HG03097 (cell line): ENCODE results near the gene KIF1B.
A peak's percentile ranks its signal among the peaks of the same experiment; 100 is the strongest.
"Not testable (repeated sequence)": the region's sequence is repeated elsewhere in the genome, so short reads cannot be mapped to it uniquely, and the experiment has no call there.

Source experiments
- ATAC-seq: cut with Tn5 transposase; IDR thresholded peaks from one replicate; pipeline ENCODE4 v1.9.1; 2021; ENCODE audit not compliant: unreplicated experiment, low FRiP score

Gene KIF1B

GRCh38 chr1:10418741-10419140, 208.4 kb downstream of the KIF1B start:
- ATAC-seq: not testable (repeated sequence)

GRCh38 chr1:10419351-10419750, 209.0 kb downstream of the KIF1B start:
- ATAC-seq: no peak

DNA sequence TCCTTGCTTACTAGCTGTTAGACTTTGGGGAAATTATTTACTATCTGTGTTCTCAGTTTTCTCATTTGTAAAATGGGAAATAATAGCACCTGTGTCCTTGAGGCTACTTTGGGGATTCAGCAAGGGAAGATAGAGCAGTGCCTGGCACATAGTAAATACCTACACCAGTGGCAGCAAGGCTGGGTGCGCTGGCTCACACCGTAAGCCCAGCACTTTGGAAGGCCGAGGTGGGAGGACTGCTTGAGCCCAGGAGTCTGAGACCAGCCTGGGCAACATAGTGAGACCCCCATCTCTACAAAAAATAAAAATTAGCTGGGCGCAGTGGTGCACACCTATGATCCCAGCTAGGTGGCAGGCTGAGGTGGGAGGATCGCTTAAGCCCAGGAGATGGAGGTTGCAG, 211.3 kb downstream of the KIF1B start:
- no peak for ATAC-seq

DNA sequence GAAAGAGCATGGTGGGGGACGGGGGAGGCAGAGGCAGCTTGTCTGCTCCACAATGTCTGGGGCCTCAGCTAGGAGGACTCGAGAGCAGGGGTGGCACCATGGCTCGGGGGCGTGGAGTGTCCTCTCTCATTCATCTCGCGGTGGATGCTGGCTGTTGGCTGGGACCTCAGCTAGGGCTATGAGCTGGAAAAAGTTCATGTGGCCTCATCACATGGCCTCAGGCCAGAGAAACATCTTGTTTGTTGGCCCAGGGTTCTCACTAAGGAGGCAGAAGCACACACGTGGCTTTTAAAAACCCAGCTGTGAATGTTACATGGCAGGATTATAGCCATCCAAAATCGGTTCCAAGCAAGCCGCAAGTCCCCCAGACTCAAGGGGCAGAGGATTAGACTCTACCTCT, 213.7 kb downstream of the KIF1B start:
- ATAC-seq: no peak

GRCh38 chr1:10424651-10425050, 214.3 kb downstream of the KIF1B start:
- no peak for ATAC-seq

GRCh38 chr1:10425826-10426534, 215.6 kb downstream of the KIF1B start:
- ATAC-seq: not testable (repeated sequence)

DNA sequence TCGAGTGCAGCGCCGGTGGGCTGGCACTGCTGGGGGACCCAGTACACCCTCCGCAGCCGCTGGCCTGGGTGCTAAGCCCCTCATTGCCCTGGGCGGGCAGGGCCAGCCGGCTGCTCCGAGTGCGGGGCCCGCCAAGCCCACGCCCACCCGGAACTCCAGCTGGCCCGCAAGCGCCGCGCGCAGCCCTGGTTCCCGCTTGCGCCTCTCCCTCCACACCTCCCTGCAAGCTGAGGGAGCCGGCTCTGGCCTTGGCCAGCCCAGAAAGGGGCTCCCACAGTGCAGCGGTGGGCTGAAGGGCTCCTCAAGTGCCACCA, 216.1 kb downstream of the KIF1B start:
- ATAC-seq: not testable (repeated sequence)

DNA sequence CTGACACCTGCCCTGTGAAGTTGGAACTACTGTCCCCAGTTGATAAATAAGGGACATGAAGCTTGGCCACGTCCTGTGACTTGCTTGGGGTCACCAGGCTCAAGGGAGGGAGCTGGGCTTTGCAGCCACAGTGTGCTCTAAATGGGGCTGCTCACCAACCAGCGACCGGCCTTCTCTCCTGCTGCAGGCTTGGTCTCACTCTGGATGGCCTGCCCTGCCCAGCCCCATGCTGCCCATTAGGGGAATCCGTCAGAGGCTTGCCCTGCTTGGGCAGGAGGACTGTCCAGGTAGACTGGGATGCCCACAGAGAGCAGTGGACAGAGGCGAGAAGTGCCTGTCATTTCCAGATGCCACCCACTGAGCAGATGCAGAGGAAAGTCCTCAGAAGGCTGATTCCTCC, 218.6 kb downstream of the KIF1B start:
- no peak for ATAC-seq

GRCh38 chr1:10429868-10430215, 219.5 kb downstream of the KIF1B start:
- ATAC-seq: peak; percentile 21

DNA sequence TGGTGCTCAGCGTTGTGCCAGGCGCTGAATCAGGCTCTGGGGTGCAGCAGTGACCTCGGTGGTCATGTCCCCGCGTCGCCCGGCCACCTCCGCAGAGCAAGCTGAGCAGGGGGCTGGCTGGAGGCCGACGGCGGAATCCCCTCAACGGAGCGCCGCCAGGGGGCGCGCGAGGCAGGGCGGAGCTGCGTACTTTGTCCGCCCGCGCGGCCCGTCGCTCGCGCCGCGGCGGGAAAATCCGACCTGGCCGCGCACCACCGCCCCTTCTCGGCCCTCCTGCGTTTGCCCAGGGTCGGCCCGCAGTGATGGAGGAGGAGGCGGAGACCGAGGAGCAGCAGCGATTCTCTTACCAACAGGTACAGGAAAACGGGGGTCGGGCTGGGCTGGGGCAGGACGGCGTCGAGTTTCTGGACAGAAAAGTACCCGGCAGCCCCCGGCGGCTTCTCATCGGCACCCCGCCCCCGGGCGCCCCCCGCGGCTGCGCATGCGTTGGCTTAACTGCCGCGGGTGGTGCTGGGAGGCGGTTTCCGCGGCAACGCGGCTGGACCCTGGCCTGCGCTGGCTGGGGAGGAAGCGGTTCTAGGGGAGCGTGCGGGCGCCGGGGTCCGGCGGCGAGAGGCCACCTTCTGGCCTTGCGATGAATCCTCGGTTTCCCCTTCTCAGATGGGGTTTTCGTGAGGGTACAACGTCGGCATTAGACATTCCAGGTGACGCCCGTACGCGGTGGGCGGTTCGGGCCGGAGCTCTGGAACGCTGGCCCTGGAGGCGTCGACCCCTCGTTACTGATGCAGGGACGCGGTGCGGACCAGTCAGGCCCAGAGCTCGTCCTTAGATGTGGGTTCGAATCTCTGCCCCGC, 220.1 kb downstream of the KIF1B start, which contains the start of gene CENPS:
Gene CENPS (plus strand): TSS at position 218 of the 854 bp plus-strand sequence. CDS start 85 bp downstream, at position 303.
- peak; percentile 74 for ATAC-seq
